ENCODE results near the gene FOXK1. TPM values are rescaled to one million over a fixed set of nuclear protein-coding genes. Genes with fewer than 3 reads are reported as not detected.

The FOXK1 gene
- total and polyA plus RNA-seq, 2 of the 13 experiments (the other 11 are each of a cell fraction or from before 2014, with no cell fraction given): 4.6 to 8.8 TPM

DNA sequence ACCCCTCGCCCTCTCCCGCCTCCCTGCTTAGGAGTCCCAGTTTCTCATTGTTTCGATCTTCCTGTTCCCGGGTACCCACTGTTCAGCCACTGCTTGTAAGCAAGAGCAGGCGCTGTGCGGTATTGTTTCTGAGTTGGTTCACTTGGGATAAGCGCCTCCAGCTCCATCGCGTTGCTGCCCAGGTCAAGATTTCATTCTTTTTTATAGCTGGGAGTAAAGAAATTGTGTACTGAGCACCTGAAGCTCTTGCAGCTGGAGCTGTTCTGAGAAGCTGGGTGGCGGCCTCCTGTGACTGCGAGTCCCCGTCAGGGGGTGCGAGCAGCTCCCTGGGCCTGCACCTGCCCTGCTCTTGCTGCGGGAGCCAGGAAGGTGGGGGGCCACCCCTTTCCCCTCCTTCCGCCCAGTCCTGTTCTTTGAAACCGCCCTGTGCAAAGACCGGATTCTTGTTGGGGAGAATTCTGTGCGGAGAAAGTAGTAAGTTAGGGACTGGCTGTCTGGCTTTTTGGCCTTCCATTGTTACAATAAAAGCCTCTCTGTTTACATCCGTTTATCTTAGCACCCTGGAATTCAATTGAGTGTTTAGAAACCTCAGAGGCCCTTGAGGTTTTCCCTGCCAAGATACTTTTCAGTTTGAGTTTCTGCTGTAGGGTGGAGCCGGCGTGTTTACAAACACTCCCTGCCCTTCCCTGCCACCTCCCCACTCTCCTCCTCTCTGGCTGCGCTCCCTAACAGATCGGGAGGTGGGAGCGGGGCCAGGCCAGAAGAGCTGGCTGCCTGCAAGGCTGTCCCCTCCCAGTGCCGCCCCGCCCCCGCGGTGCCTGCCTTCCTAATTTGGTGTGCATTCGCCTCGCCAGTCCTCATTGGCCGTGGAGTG is 62.5 kb downstream of the FOXK1 start (continued):
- TF ChIP-seq, protein P1, sequence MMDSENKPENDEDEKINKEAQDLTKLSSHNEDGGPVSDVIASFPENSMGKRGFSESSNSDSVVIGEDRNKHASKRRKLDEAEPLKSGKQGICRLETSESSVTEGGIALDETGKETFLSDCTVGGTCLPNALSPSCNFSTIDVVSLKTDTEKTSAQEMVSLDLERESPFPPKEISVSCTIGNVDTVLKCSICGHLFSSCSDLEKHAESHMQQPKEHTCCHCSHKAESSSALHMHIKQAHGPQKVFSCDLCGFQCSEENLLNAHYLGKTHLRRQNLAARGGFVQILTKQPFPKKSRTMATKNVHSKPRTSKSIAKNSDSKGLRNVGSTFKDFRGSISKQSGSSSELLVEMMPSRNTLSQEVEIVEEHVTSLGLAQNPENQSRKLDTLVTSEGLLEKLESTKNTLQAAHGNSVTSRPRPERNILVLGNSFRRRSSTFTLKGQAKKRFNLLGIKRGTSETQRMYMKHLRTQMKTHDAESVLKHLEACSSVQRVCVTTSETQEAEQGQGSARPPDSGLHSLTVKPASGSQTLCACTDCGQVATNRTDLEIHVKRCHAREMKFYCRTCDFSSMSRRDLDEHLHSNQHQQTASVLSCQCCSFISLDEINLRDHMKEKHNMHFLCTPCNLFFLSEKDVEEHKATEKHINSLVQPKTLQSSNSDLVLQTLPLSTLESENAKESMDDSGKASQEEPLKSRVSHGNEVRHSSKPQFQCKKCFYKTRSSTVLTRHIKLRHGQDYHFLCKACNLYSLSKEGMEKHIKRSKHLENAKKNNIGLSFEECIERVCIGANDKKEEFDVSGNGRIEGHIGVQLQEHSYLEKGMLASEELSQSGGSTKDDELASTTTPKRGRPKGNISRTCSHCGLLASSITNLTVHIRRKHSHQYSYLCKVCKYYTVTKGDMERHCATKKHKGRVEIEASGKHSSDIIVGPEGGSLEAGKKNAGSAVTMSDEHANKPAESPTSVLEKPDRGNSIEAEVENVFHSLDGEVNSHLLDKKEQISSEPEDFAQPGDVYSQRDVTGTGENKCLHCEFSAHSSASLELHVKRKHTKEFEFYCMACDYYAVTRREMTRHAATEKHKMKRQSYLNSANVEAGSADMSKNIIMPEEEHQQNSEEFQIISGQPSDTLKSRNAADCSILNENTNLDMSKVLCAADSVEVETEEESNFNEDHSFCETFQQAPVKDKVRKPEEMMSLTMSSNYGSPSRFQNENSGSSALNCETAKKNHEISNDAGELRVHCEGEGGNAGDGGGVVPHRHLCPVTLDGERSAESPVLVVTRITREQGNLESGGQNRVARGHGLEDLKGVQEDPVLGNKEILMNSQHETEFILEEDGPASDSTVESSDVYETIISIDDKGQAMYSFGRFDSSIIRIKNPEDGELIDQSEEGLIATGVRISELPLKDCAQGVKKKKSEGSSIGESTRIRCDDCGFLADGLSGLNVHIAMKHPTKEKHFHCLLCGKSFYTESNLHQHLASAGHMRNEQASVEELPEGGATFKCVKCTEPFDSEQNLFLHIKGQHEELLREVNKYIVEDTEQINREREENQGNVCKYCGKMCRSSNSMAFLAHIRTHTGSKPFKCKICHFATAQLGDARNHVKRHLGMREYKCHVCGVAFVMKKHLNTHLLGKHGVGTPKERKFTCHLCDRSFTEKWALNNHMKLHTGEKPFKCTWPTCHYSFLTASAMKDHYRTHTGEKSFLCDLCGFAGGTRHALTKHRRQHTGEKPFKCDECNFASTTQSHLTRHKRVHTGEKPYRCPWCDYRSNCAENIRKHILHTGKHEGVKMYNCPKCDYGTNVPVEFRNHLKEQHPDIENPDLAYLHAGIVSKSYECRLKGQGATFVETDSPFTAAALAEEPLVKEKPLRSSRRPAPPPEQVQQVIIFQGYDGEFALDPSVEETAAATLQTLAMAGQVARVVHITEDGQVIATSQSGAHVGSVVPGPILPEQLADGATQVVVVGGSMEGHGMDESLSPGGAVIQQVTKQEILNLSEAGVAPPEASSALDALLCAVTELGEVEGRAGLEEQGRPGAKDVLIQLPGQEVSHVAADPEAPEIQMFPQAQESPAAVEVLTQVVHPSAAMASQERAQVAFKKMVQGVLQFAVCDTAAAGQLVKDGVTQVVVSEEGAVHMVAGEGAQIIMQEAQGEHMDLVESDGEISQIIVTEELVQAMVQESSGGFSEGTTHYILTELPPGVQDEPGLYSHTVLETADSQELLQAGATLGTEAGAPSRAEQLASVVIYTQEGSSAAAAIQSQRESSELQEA (CRISPR knock-in tag; IDR thresholded peaks at IDR 0.05; ENCODE audit: not compliant biosample characterization): no peak
- TF ChIP-seq NR2F6 (IDR thresholded peaks at IDR 0.05): peak; percentile 16; the same call in 1 of the 2 replicates
- peak; percentile 73; the same call in 1 of the 2 replicates for TF ChIP-seq NR2F6 (CRISPR knock-in tag; IDR thresholded peaks at IDR 0.05)
- no peak for TF ChIP-seq MTA3 (CRISPR knock-in tag; IDR thresholded peaks at IDR 0.05)
- TF ChIP-seq NFE2L1 (CRISPR knock-in tag; IDR thresholded peaks at IDR 0.05; ENCODE audit: borderline replicate concordance): no peak
- TF ChIP-seq ZMAT3 (CRISPR knock-in tag; conservative IDR thresholded peaks at IDR 0.05): no peak
- TF ChIP-seq ZFY (CRISPR knock-in tag; IDR thresholded peaks at IDR 0.05): peak; percentile 9; the same call in 1 of the 2 replicates
- TF ChIP-seq, protein P2, sequence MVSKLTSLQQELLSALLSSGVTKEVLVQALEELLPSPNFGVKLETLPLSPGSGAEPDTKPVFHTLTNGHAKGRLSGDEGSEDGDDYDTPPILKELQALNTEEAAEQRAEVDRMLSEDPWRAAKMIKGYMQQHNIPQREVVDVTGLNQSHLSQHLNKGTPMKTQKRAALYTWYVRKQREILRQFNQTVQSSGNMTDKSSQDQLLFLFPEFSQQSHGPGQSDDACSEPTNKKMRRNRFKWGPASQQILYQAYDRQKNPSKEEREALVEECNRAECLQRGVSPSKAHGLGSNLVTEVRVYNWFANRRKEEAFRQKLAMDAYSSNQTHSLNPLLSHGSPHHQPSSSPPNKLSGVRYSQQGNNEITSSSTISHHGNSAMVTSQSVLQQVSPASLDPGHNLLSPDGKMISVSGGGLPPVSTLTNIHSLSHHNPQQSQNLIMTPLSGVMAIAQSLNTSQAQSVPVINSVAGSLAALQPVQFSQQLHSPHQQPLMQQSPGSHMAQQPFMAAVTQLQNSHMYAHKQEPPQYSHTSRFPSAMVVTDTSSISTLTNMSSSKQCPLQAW (CRISPR knock-in tag; IDR thresholded peaks at IDR 0.05): peak; percentile 54; the same call in 1 of the 2 replicates
- TF ChIP-seq ZNF510 (CRISPR knock-in tag; IDR thresholded peaks at IDR 0.05; ENCODE audit: low read depth): no peak
- TF ChIP-seq ZFP62 (CRISPR knock-in tag; IDR thresholded peaks at IDR 0.05): no peak
- TF ChIP-seq, protein P3, sequence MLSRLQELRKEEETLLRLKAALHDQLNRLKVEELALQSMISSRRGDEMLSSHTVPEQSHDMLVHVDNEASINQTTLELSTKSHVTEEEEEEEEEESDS (CRISPR knock-in tag; IDR thresholded peaks at IDR 0.05; ENCODE audit: borderline replicate concordance): no peak
- TF ChIP-seq, protein P4, sequence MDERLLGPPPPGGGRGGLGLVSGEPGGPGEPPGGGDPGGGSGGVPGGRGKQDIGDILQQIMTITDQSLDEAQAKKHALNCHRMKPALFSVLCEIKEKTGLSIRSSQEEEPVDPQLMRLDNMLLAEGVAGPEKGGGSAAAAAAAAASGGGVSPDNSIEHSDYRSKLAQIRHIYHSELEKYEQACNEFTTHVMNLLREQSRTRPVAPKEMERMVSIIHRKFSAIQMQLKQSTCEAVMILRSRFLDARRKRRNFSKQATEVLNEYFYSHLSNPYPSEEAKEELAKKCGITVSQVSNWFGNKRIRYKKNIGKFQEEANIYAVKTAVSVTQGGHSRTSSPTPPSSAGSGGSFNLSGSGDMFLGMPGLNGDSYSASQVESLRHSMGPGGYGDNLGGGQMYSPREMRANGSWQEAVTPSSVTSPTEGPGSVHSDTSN (CRISPR knock-in tag; IDR thresholded peaks at IDR 0.05): no peak
- TF ChIP-seq KLF15 (CRISPR knock-in tag; IDR thresholded peaks at IDR 0.05; ENCODE audit: borderline replicate concordance): no peak
- TF ChIP-seq, protein P5, sequence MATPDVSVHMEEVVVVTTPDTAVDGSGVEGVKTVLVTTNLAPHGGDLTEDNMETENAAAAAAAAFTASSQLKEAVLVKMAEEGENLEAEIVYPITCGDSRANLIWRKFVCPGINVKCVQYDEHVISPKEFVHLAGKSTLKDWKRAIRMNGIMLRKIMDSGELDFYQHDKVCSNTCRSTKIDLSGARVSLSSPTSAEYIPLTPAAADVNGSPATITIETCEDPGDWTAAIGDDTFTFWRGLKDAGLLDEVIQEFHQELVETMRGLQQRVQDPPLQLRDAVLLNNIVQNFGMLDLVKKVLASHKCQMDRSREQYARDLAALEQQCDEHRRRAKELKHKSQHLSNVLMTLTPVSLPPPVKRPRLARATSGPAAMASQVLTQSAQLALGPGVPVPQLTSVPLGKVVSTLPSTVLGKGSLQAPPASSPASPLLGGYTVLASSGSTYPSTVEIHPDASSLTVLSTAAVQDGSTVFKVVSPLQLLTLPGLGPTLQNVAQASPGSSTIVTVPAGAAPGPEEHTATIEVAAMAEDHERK (CRISPR knock-in tag; IDR thresholded peaks at IDR 0.05; ENCODE audit: low read depth): no peak
- TF ChIP-seq SMYD3 (CRISPR knock-in tag; IDR thresholded peaks at IDR 0.05): no peak
- TF ChIP-seq ATF7 (IDR thresholded peaks at IDR 0.05): no peak
- no peak for TF ChIP-seq ATF7 (CRISPR knock-in tag; IDR thresholded peaks at IDR 0.05)

Data from HepG2 (cell line).